Osteocyte (in vitro differentiated cells): Measurements from ENCODE around the gene MRPS26. TPM values are rescaled to one million over a fixed set of nuclear protein-coding genes. Genes with fewer than 3 reads are reported as not detected.

Source experiments
- DNase-seq: peaks from one replicate; pipeline ENCODE4 v3.0.0; 2021; ENCODE audit warnings: mixed read lengths; ENCODE audit not compliant: unreplicated experiment; ENCODE audit errors: extremely low spot score
- H3K27ac Mint-ChIP-seq: one replicate; pipeline ENCODE4 v1.8.0; 2021; ENCODE audit warnings: mild to moderate bottlenecking, mixed read lengths; ENCODE audit not compliant: unreplicated experiment
- H3K27me3 Mint-ChIP-seq: one replicate; pipeline ENCODE4 v1.8.0; 2021; ENCODE audit warnings: mixed read lengths; ENCODE audit not compliant: unreplicated experiment
- H3K36me3 Mint-ChIP-seq: one replicate; pipeline ENCODE4 v1.8.0; 2021; ENCODE audit warnings: mixed read lengths; ENCODE audit not compliant: unreplicated experiment
- H3K4me1 Mint-ChIP-seq: one replicate; pipeline ENCODE4 v1.8.0; 2021; ENCODE audit warnings: mixed read lengths; ENCODE audit not compliant: unreplicated experiment
- H3K4me3 Mint-ChIP-seq: one replicate; pipeline ENCODE4 v1.8.0; 2021; ENCODE audit warnings: mild to moderate bottlenecking, moderate library complexity, mixed read lengths; ENCODE audit not compliant: unreplicated experiment
- H3K9me3 Mint-ChIP-seq: one replicate; pipeline ENCODE4 v1.8.0; 2021; ENCODE audit warnings: mixed read lengths; ENCODE audit not compliant: unreplicated experiment
- total RNA-seq: library from RNA; stranded (reverse); gene quantifications from 2 replicates; pipeline ENCODE4 v1.2.1, GENCODE V29; 2021
- TF ChIP-seq, protein P1 (sequence below): fragments of 200-600 bp; sonication (generic); IDR thresholded peaks from 2 replicates; pipeline ENCODE4 v1.5.0; 2021; ENCODE audit warnings: antibody characterized with exemption, mild to moderate bottlenecking, moderate library complexity

MRPS26 gene
- total RNA-seq, 1 donor from 2014 or later: 44.4 TPM

DNA sequence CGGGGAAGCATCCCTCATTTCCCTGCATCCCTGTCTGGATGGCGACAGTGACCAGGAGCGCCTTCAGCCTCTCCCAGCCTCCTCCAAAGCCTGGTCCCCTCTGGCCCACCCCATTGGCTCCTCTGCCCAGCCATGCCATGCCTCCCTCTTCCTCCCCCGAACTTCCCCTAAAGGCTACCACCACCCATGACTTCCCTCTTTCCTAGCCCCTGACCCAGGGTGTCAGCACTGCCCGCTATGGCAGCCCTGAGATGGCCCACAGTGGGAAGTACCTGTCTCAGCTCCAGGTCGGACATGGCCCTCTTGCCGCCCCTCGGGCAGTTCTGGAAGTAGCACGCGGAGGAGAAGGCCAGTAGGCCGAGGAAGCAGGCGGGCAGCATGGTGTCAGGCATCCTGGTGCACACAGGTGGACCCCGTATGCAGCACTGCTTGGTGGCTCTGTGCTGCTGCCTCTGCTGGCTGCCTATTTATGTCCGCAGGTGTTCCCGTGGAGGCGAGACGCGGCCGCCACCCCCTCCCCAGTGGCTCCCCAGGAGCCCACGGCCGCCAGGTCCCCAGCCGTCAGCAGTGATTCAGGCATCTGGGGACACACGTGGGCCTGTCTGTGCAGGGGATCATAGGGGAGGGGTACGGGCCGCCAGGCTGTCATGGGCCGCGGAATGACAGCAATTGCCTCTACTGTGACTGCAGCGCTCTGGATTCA, 38.6 kb downstream of the MRPS26 start, which contains the start of gene AVP:
AVP (minus strand) TSS at position 442 of the 703 bp plus-strand sequence; CDS start at position 392, 50 bp downstream.
- no peaks in the 10 kb centered on the region for H3K9me3 Mint-ChIP-seq
- H3K4me3 Mint-ChIP-seq: peak within 1 kb of the TSS; percentile 44
- no peak for DNase-seq
- H3K4me1 Mint-ChIP-seq: peaks cover 3% of the 10 kb centered on the region
- H3K27me3 Mint-ChIP-seq: peaks cover 47% of the 10 kb centered on the region
- TF ChIP-seq, protein P1, sequence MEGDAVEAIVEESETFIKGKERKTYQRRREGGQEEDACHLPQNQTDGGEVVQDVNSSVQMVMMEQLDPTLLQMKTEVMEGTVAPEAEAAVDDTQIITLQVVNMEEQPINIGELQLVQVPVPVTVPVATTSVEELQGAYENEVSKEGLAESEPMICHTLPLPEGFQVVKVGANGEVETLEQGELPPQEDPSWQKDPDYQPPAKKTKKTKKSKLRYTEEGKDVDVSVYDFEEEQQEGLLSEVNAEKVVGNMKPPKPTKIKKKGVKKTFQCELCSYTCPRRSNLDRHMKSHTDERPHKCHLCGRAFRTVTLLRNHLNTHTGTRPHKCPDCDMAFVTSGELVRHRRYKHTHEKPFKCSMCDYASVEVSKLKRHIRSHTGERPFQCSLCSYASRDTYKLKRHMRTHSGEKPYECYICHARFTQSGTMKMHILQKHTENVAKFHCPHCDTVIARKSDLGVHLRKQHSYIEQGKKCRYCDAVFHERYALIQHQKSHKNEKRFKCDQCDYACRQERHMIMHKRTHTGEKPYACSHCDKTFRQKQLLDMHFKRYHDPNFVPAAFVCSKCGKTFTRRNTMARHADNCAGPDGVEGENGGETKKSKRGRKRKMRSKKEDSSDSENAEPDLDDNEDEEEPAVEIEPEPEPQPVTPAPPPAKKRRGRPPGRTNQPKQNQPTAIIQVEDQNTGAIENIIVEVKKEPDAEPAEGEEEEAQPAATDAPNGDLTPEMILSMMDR: no peak
- H3K36me3 Mint-ChIP-seq: no peaks in the 10 kb centered on the region
- no peak within 1 kb of the TSS for H3K27ac Mint-ChIP-seq

DNA sequence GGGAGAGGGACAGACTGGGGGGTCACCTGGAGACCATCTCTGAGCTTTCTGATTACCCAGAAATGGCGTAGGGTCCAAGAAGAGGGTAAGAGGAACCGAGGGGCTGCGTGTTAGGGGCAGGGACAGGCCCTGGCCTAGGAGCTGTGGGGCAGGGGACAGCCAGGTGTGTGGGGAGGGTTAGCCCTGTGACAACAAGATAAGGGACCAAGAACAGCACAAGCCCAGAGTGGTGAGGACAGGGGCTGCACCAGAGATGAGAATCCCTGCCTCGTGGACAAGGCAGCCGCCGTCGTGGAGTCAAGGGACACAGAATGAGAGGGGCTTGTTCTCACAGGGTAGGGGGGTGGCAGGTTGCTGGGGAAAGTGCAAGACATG, 39.1 kb downstream of the MRPS26 start:
- Mint-ChIP-seq H3K27me3 (peaks cover 47% of the 10 kb centered on the region), H3K4me1 (peaks cover 3% of the 10 kb centered on the region), H3K9me3 (no peaks in the 10 kb centered on the region), H3K36me3 (no peaks in the 10 kb centered on the region), H3K27ac (no peak overlapping the region), H3K4me3 (no peak overlapping the region)
- no peak for DNase-seq
- TF ChIP-seq, protein P1: no peak

DNA sequence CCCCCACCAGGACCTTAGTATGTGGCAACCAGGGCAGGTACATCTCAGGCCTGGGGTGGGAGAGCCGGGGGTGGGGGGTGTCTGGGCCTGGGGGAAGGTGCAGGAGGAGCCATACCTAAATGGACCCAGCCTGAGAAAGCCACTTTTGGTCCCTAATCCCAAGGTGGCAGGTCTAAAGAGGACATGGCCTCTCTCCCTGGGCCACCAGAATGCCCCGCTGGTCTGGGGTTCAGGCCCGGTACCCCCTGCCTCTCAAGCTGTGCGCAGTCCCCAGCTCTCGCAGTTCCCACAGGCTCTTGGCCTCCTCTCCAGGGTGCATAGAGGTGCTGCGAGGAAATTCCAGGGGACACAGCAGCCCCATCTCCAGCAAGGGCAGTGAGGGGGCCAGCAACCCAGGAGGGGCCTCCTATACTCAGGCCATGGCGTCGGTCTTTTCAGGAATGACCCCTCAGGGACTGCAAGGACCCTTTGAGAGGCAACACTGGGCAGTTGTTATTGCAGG, 39.8 kb downstream of the MRPS26 start:
- TF ChIP-seq, protein P1: no peak
- Mint-ChIP-seq H3K27me3 (peaks cover 47% of the 10 kb centered on the region), H3K4me3 (no peak overlapping the region), H3K4me1 (peaks cover 3% of the 10 kb centered on the region), H3K9me3 (no peaks in the 10 kb centered on the region), H3K27ac (no peak overlapping the region), H3K36me3 (no peaks in the 10 kb centered on the region)
- DNase-seq: no peak

DNA sequence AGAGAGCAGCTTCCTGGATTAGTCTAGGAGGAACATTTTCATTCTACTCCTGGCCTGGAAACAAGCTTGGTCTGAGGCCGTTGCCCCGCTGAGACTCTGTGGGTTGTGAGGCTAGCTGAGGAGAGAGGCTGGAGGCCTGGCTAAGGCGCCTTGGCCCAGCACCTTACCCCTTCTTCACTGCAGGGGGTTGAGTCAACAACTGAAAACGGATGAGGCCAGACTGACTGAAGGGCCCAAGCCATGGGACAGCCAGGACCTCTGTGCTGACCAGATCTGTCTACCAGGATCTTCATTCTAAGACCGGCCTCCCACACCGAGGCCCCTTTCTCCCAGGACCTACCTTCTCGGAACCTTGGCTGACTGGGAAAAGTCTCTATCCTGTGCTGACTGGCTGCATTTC, 42.2 kb downstream of the MRPS26 start:
- Mint-ChIP-seq H3K27ac (no peak overlapping the region), H3K4me1 (peaks cover 6% of the 10 kb centered on the region), H3K36me3 (no peaks in the 10 kb centered on the region), H3K27me3 (peaks cover 42% of the 10 kb centered on the region), H3K4me3 (no peak overlapping the region), H3K9me3 (no peaks in the 10 kb centered on the region)
- TF ChIP-seq, protein P1: no peak
- no peak for DNase-seq

DNA sequence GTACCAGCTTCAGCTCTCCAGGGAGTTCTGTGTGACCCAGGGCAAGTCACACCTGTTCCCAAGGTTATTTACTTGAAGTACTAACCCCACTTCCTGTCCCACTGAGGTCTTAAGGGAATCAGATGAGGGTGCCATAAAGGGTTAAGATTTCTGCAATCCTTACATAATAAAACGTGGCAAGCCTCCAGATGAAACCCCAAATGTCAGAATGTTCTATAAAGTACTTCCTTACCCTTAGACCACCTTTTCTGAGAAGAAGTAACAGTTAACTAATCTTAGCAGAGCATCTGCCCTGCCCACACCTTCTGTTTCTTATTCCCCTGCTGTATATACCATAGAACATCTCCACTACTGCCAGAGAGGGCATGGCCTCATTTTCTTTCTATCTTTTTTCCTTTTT, 44.7 kb downstream of the MRPS26 start:
- H3K4me1 Mint-ChIP-seq: peaks cover 2% of the 10 kb centered on the region
- DNase-seq: no peak
- no peaks in the 10 kb centered on the region for H3K36me3 Mint-ChIP-seq
- H3K27me3 Mint-ChIP-seq: peaks cover 27% of the 10 kb centered on the region
- no peaks in the 10 kb centered on the region for H3K9me3 Mint-ChIP-seq
- H3K27ac Mint-ChIP-seq: no peak overlapping the region
- H3K4me3 Mint-ChIP-seq: no peak overlapping the region
- TF ChIP-seq, protein P1: no peak
